GM21367 (cell line): ENCODE data around the gene TANC1.
"Not testable (repeated sequence)": the region's sequence is repeated elsewhere in the genome, so short reads cannot be mapped to it uniquely, and the experiment has no call there.

Source experiments
- ATAC-seq: cut with Tn5 transposase; IDR thresholded peaks from one replicate; pipeline ENCODE4 v1.9.1; 2021; ENCODE audit not compliant: unreplicated experiment

The TANC1 gene

GRCh38 chr2:159022019-159022418, 53.6 kb downstream of the TANC1 start:
- ATAC-seq = no peak

GRCh38 chr2:159026170-159026569, 57.7 kb downstream of the TANC1 start:
- no peak for ATAC-seq

- ATAC-seq = no peak
These were observed 60.3 kb downstream of the TANC1 start for GRCh38 chr2:159028776-159029175.

- no peak for ATAC-seq
These were observed 61.5 kb downstream of the TANC1 start for GRCh38 chr2:159029936-159030335.

GRCh38 chr2:159030674-159031380, 62.4 kb downstream of the TANC1 start:
- no peak for ATAC-seq

GRCh38 chr2:159032146-159032545, 63.7 kb downstream of the TANC1 start:
- no peak for ATAC-seq

GRCh38 chr2:159032580-159032979, 64.1 kb downstream of the TANC1 start:
- ATAC-seq = no peak

- ATAC-seq = no peak
These were observed 66.3 kb downstream of the TANC1 start for GRCh38 chr2:159034713-159035112.

GRCh38 chr2:159035790-159036411, 67.5 kb downstream of the TANC1 start:
- ATAC-seq = no peak

GRCh38 chr2:159036461-159036860, 68.0 kb downstream of the TANC1 start:
- ATAC-seq = not testable (repeated sequence)

- not testable (repeated sequence) for ATAC-seq
These were observed 72.9 kb downstream of the TANC1 start for GRCh38 chr2:159041328-159041727.

- ATAC-seq = no peak
These were observed 73.8 kb downstream of the TANC1 start for GRCh38 chr2:159042115-159042850.

GRCh38 chr2:159043710-159044109, 75.3 kb downstream of the TANC1 start:
- ATAC-seq = no peak

GRCh38 chr2:159044804-159045286, 76.4 kb downstream of the TANC1 start:
- no peak for ATAC-seq

GRCh38 chr2:159045545-159046454, 77.4 kb downstream of the TANC1 start:
- no peak for ATAC-seq

- no peak for ATAC-seq
These were observed 78.5 kb downstream of the TANC1 start for GRCh38 chr2:159046966-159047365.

- no peak for ATAC-seq
These were observed 82.0 kb downstream of the TANC1 start for GRCh38 chr2:159050426-159050825.

- no peak for ATAC-seq
These were observed 82.7 kb downstream of the TANC1 start for GRCh38 chr2:159051133-159051532.

- ATAC-seq = no peak
These were observed 83.2 kb downstream of the TANC1 start for GRCh38 chr2:159051661-159052060.

GRCh38 chr2:159052157-159052601, 83.7 kb downstream of the TANC1 start:
- ATAC-seq = no peak
